GM21367 (cell line): ENCODE results near the gene TBC1D2.
"Not testable (repeated sequence)": the region's sequence is repeated elsewhere in the genome, so short reads cannot be mapped to it uniquely, and the experiment has no call there.

Experiments
- ATAC-seq: cut with Tn5 transposase; IDR thresholded peaks from one replicate; pipeline ENCODE4 v1.9.1; 2021; ENCODE audit not compliant: unreplicated experiment

Gene TBC1D2

DNA sequence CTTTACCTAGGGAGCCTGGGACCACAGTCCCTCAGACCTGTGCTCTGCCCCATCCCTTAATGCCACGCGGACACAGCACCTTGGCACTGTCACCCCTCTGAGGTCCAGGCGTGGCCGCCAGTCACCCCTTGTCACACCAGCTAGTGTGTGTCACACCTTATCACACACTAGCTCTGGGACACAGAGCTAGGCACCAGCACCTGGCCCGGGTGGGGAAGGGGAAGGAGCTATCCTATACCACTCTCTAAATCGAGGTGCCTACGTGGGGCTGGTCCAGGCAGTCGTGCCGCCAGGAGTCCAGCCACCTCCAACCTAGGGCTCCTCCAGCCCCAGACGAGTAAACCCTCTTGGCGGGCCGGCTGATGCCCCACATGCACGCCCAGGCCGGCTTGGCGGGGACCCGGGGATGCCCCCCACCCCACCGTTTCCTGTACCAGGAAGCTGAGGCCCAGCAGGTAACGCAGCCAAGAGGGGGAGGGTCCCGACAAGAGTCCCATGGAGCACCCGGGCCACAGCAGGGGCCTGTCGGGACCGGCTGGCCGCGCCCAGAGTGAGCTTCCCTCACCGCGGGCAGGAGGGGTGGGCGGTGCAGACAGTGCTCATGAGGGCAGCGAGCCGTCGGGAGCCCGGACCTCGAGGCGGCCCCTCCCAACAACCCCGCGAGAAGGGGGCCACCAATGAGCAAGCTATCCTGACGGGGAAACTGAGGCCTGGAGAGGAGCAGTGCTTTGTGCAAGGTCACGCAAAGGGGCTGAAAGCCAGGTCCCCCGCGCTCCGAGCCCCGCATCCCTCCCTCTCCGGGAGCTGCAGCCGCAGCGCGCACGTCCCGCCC lies 63.6 kb downstream of the TBC1D2 start:
- peak; percentile 13 for ATAC-seq

DNA sequence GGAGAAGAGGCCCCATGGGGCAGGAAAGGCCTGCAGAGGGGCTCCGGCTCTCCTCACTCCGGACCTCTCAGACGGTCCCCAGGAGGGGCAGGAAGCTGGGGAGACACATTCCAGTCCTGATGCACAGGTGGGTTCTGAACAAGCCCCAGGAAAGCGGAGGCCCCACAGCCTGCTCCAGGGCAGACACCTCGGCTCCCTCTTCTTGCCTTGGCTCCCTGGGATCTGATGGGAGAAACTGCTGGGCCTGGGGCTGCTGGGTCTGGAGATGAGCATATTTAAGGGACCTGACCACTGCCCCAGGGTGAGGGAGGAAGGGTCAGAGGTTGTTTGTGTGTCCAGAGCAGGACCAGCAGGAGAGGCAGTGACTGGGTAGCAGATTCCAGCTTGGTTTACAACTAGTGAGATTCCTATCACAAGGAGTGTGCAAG lies 64.3 kb downstream of the TBC1D2 start:
- ATAC-seq: no peak

DNA sequence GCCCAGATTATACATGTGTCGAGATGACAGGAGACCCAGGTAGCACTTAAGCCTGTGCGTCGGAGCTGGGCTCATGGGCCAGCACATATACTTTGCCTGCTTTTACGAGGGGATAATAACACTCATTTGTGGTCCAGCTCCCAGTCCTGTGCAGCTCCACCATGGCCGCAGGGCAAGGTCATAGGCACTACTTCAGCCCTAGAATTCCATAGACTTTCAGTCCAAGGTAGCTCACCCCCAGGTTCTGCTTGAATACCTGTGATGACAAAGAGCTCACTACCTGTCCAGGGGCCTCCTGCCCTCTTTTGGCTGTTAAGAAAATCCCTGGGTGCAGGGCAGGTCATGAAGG lies 64.7 kb downstream of the TBC1D2 start:
- no peak for ATAC-seq

DNA sequence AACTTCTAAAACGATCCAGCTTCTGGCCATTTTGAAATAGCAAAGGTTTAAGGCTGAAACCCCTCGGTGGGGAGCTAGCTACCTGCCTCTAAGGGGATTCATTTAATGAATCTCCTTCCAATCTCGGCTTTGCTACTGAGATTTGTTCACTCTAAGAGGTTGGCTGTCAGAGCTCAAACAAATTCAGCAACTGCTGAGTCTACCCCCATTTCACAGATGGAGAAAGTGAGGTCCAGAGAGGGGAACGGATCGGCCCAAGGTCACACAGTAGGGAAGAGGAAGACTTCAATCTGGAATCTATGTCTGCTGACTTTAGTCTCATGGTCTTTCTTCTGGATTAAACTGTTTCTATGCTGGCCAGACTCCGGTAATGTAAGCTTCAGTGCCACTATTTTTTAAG lies 66.0 kb downstream of the TBC1D2 start:
- ATAC-seq: no peak

DNA sequence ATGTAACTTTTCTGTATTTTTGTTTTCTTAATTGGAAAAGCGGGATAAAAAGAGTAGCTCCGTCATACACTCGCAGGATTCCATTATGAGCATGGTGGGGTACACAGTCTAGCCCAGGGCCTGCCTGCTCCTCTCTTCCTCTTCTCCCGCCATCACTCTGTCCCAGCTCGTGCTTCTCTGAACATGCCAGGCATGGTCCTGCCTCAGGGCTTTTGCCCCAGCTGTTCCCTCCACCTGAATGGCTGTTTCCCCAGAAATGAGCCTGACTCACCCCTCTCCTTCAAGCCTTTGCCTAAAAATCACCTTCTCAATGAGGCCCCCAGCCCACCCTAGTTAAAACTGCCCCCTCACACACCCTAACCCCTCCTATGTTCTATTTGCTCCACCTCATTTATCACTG lies 67.5 kb downstream of the TBC1D2 start:
- ATAC-seq: no peak

DNA sequence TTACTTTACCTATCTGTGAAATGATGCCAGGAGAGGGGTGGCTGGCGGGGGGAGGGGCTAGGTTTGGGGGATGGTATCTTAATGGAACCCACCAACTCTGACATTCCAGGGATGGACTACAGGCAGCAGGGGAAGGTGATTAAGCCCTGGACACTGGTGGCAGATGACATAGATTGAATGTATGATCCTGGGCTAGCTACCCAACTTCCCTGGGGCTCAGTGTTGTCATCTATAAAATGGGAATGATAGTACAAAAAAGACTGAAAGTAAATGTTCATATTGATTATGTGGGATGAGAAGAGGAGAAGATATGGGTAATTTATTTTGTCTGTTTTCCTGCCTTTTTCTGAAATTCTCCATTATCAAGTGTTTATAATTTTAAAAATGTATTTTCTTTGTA lies 69.2 kb downstream of the TBC1D2 start:
- ATAC-seq: no peak

DNA sequence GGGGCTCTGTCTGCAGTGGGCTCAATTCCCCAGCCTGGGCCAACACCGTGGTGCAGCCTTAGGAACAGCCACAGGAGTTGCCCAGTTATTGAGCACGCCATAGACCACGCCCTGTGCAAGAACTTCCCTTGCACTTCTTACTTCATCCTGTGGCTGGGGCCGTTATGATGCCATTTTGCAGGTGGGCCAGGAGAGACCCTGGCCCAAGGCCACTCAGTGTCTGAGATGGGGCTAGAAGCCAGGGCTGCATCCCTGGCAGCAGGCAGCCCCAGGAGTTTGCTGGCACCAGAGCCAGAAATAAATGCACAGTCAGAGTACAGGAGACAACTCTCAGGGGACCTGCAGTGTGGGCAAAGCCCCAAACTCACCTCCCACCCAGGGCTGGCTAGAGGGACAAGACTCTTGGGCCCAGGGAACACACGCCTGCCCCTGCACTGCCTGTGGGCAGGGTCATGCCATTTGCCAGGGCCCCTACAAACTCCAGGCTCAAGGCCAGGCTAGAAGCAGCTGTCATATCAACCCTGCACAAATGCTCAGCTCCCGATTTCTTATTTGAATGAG lies 69.8 kb downstream of the TBC1D2 start:
- no peak for ATAC-seq

DNA sequence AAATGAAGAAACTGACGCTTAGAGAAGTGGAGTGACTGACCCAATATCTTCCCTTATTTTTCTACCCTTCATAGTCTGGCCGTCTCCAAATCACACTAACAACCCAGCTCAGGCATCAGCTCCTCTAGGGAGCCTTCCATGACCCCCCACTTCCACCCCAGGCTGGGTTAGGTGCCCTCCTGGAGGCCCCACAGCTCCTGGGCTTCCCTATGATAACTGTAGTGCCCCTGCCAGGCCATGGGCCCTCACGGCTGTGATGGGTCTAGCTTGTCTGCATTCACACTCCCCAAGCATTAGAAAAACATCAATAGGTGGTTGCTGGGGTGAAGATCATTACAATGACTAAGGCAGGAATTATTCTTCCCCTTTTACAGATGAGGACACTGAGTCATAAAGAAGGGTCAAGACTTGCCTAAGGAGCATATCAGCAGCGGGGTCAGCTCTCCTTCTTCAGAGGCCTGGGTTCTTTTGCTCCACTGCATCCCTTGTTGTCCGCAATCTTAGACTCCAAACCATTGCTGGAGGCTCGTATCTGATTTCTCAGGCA lies 70.4 kb downstream of the TBC1D2 start:
- no peak for ATAC-seq

DNA sequence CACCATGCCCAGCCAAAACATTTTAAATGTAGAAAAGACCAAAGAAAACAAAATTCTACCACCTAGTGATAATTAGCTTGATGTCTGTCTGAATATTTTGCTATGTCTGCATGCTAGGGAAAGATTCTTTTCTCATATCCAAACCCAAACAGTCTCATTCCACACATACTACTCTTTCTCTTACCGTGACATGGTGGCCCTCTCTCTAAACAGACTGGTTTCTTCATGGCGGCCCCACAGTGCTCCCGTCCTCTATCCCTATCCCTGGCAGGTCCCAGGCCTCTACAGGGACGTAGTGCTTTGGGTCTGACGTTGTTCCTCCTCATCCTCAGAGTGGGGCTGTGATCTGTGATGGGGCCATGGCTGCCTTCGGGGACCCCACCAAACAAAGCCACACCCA lies 71.1 kb downstream of the TBC1D2 start:
- ATAC-seq: no peak

DNA sequence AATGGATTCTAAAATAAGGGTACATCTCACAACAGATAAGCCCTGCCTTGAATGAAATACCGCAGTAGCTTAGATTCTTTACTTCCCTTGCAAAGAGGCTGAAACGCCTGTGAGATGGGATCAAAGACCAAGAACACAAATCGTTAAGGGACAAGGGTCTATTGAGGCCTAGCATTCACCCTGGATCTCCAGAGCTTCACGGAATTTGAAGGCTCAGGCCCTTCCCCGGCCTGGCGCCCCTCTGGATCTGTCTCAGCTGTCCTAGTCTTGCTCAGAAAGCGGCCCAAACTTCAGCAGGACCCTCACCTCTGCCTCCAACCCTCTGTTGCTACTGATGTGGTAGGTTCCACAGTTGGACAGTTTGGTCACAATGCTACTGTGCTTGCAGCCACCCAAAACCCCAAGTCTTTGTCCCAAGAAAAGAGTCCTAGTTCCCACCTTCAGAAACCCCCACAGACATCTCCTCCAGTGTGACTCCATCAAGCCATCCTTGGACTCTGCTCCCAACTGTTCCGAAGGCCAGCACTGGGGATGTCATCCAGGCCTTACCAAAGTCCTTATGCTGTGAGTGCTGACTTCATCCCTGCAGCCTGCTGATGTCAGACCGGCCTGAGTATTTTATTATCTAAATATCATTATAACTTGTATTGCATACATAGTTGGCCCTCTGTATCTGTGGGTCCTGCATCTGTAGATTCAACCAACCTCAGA lies 72.4 kb downstream of the TBC1D2 start:
- no peak for ATAC-seq

DNA sequence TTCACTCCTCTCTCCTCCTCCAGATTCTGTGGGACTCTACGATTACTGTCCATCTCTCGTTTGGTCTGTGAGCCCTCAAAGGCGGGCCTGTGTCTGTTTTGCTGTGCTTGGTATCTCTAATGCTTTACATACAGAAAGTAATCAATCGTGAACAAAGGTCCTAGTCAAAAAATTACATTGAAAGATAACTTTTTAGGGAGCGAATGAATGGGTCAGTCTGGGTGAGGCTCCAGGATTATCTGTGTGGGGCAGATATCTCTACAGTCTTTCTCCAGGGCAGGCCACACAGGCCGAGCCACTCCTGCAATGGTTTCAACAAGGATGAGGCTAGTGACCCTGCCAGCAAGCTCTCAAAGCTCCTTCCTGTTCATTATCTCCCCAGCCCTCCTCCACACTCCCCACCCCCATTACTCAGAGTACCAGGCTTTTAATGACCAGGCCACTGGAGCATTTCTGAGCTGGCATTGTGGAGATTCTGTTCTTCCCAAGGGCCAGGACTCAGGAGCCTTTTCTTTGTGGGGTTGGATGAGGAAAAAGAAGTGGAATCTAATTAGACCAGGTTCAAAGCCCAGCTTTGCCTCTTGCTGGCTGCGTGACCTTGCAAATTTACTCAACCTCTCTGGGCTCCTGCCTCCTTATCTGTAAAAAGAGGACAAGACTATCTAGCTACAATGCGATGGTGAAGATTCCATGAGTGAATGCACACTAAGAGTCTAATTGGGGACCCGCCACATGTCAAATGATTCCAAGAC lies 73.2 kb downstream of the TBC1D2 start:
- no peak for ATAC-seq

DNA sequence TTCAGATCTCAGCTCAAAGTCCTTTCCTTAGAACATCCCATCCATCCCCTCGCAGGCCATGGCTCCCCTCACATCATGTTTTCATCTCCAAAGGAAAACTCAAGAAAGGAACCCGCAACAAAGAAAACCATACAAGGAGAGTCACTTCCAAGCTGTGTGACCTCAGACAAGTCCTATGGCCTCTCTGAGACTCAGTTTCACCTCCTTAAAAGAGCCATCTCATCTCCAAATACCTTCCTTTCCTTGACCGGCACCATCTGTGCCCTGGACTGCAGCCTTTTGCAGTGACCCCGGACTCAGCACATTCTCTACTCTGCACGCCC lies 73.7 kb downstream of the TBC1D2 start:
- ATAC-seq: no peak

DNA sequence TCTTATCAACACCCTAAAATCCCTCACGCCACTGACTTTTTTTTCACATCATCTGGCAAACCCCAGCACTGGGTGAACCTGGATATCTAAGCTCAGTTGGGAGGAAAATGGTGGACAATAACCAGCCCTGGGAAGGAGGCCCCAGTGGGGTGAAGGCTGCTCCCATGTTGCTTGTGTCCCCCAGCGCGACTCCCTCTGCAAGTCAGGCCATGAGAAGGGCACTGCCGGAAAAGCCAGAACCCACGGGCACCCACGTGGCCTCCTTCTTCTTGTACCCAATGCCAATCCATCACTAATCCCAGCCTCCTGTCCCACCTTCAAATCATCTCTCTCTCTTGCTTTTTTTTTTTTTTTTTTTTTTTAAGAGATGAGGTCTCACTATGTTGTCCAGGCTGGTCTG lies 74.5 kb downstream of the TBC1D2 start:
- no peak for ATAC-seq

DNA sequence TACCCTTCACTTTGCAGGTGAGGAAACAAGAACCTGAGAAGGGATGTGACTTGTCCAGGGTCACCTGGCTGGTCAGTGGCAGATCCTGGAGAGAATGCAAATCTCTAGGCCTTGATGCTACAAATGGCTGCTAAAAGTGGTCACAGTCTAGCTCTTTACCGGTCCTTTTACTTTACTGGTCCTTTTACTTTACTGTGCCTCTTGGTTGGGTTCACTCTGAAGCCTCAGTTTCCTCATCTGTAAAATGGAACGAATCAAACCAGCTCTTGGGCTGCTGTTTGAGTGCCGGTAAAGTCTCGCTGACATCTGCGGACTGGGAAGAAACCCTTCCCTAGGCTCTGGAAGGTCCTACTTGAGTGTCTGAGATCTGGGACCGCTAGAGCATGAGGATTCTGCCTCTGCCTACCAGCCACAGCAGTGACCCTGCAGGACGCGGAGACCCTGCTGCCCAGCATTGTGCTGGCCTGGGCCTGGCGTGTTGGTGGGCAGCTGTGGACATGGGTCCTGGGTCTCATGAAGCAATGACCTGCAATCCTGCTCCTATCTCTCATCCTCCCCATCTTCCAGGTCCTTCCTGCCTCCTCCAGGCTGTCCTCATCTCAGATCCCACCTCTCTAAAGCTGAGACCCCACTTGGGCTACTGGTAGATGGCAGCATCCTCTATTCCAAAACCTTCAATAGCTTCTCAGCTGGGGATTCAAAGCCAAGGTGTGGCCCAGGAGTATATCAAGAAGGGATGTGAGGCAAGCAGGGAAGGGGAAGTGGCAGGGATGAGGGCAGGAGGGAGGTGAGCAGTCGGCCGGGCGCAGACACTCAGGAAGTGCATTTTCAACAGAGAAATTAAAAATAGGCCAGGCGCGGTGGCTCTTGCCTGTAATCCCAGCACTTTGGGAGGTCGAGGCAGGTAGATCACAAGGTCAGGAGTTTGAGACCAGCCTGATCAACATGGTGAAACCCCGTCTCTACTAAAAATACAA lies 76.3 kb downstream of the TBC1D2 start:
- ATAC-seq: no peak

DNA sequence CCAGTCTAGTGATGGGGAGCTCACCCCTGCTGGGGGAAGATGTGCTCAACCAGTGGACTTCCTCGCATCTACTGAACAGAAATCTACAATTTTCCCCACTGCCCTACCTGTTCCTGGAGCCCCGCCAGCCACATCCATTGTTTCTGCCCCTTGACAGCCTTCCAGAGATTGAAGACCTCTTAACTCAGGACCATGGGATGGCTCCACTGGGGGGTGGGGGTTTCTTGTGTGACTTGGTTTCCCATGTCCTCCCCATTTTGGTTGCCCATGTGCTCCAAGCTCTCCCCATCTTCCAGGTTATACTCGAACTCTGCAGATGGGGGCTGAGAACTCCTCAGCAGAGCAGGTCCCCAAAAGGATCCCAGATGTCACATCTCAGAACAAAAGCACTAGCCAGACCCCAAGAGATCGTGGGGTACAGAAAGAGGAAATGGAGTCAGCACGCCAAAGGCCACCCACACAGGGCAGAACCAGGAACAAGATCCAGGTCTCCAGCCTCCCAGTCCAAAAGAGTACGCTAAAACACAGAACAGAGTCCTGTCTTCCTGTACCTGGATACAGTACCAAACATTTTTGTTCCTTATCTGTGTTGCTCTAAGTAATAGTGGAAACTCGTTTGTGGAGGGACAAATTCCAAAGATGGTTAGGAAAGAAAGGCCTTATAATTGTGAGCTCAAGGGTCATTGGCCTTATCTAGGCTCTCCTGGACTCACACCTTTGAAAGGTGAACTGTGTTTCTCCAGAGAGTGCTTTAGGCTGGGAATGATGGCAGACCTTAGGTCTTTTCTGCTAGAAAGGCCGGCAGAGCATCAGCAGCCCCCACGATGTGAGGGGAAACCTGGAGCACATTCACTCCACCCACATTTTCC lies 78.8 kb downstream of the TBC1D2 start:
- no peak for ATAC-seq

DNA sequence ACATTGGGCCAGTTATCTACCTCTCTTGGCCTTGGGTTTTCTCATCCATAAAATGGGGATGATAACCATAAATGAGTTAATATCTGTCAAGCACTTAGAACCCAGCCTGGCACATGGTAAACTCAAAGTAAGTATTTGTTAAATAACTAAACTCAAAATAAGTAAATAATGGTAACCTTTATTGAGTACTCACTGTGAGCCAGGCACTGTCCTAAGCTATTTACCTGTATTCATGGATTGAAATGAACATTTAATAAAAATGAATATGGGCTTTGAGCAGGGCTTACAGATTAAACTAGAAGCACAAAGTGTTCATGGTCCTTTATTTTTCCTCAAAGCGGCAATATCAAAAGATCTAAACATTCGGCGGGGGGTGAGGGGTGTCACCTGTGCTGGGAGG lies 79.7 kb downstream of the TBC1D2 start:
- no peak for ATAC-seq

DNA sequence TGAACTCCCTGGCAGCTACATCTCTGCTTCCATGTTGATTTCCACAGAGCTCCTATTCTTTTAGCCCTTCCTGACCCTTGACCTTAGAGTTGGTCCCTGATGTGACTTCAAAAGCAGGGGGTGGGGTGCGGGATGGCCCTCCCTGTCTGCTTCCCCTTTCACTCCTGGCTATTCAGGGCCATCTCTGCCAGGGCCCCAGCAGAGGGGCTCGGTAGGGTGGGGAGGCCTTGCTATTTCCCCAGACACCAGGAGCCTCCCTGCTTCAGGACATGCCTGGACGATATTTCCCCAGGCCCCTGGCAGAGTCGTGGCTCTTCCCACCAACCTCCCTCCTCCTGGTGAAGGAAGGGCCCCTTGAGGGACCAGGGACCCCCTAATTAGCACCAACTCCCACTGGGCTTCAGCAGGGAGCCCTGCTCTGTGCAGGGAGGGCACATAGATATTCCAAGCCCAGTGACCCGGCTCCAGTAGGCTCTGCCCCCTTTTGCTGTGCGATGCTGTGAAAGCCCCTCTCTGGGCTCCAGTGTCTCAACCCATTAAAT lies 80.3 kb downstream of the TBC1D2 start:
- no peak for ATAC-seq

DNA sequence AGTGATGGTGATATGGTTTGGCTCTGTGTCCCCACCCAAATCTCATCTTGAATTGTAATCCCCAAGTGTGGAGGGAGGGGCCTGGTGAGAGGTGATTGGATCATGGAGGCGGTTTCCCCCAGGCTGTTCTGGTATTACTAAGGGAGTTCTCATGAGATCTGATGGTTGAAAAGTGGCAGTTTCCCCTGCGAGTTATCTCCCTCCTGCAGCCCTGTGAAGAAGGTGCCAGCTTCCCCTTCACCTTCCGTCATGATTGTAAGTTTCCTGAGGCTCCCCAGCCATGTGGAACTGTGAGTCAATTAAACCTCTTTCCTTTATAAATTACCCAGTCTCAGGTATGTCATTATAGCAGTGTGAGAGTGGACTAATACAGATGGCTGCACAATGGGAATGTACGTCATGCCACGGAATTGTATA lies 80.9 kb downstream of the TBC1D2 start:
- ATAC-seq: not testable (repeated sequence)

DNA sequence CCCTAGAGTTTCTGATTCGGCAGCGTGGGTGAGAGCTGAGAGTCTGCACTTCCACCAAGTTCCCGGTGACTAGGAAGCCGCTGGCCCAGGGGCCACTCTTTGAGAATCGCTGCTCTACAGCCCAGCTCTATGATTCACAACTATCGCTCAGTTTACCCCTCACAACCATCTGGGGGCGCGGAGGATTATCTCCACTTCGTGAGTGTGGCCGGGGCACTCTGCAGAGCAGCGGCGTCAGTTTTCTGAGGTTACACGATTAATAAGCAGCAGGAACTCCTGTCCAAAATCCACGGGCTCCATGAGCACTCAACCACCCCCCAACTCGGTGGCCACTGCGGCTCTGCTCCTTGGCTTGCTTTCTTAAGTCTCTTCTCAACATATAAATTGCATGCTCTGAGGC lies 82.3 kb downstream of the TBC1D2 start:
- no peak for ATAC-seq
